SKM-1 (cell line): ENCODE data around the gene SLC7A1.

Experiments used
- DNase-seq: peaks from one replicate; lab custom pipeline; 2025; ENCODE audit not compliant: unreplicated experiment; lab: John Stamatoyannopoulos, UW

The SLC7A1 gene

DNA sequence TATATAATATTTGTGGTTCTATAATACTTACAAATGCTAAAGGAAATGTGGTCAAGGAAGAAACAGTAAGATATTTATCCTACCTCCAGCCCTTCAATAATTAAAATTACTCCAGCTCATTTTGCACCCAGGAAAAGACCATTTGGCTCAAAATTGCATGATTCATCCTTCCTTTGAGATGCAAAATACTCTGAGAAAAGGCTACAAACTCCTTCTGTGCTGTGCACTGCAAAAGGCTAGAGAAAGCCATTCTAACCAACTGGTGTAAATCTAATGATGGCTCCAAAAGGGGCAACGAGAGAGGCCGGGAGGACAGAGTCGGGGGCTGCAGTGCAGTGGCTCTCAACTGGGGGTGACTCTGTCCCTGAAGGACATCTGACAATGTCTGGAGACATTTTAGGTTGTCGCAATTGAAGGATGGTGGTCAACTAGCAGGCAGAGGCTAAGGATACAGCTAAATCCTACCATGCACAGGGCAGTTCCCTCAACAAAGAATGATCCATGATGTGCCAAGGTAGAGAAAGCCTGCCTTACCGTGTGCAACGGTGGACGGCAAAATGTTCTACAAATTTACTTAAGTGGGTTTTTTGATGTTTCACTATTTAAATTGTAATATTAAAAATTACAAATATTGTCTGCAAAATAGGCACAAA is 32.6 kb downstream of the SLC7A1 start:
- DNase-seq = no peak

DNA sequence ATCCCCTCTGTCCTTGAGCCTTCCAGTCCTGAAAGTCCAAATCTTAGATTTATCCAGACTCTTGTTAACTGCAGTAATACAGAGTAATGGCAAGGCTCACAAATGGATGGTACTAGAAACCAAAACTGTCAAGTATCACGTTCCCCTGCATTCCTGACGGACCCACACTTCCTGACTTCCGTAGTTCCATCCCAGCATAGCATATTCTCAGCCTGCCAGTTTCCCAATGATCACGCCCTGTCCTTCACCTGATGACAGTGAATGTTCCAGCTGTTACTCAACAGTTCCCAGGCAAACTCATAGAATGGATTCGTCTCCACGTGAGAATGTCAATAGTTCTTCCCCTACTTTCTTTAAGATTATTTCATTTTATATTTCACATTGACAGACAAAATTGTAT is 33.6 kb downstream of the SLC7A1 start:
- no peak for DNase-seq

DNA sequence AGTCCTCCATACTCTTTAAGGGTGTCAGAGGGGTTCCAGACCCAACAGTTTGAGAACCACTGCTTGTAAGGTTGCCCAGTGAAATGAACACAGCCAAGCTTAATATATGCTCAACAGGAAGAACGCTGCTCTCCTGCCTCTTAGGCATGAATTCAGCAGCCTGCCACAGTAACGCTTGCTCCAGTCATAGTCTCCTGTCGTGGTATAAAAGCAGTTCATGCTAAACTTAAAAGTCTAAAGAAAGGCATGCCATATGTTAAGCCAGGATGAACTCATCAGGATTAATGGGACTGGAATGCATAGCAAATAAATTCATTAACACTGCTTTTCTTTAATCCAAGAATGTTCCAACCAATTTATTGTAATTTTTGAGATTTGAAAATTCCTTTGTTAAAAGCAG is 38.7 kb downstream of the SLC7A1 start:
- no peak for DNase-seq

DNA sequence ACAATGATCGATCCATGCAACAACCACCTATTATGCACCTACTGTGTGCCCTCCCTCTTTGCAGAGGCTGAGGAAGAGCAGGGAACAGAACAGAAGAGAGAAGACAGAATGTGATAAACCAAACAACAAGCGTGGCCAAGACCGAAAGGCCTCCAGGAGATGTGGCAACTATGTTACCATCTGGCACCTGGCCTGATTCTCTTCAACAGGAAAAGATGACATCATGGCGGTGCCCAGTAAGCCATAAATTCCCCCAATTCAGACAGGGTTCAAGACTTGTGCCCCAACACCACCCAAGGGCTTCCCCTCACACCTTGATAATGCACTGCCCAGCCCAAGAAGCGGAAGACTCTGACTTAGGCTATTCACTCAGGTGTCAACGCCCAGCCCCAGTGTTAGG is 44.3 kb downstream of the SLC7A1 start:
- no peak for DNase-seq

DNA sequence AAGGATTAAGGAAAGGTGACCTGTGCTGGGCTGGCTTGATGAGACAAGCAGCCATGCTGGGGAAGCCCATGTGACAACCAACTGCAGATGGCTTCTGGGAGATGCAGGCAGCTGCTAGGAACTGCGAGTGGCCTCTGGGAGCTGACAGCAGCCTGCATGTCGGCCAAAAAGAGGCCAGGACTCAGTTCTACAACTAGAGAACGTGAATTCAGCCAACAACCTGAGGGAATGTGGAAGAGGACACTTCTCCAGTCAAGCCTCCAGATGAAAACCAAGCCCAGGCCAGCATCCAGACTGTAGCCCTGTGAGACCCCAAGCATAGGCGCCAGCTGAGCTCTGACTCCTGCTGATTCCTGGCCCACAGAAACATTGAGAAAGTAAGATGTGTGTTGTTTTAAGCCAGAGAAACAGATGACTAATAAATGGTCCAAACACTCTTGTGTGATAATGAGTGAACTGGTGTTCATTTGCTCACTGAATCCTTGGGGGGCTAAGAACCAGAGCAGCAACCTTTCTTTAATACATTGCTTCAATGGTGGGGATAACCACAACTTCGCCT is 45.0 kb downstream of the SLC7A1 start:
- DNase-seq = no peak

DNA sequence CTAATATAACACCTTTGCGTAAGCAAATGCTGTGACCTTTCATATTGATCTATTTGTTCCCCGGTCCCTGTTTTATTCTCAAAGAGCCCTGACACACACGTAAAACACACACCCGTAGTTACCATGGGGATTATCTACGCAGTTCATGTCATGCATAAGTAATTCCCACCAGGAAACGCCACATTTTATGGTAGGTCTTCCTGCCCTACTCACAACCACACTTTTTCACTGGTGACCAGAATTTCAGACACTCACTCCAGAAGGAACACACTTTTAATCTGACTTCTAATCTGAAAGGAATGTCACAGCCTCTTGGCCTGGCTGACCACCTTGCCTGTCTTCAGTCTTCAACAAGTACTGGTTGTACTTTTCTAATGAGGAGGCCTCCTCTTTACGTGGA is 46.8 kb downstream of the SLC7A1 start:
- DNase-seq = no peak

DNA sequence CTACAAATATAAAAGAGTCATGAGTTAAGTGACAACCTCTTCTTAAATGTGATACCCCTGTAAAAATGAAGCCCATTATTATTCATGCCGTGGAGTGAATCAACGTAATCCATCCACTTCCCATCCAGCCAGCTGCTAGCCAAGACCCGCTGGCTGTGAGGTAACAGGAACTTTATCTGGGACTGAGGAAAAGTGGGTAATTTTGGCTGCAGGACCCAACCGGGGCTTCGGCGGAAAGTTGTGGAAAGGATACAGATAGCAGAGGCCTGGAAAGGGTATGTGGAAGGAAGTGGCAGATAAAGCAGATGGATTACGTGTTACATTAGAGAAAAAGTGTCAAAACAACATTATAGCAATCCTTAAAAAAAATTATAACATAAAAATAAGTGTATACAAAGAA is 48.3 kb downstream of the SLC7A1 start:
- no peak for DNase-seq

DNA sequence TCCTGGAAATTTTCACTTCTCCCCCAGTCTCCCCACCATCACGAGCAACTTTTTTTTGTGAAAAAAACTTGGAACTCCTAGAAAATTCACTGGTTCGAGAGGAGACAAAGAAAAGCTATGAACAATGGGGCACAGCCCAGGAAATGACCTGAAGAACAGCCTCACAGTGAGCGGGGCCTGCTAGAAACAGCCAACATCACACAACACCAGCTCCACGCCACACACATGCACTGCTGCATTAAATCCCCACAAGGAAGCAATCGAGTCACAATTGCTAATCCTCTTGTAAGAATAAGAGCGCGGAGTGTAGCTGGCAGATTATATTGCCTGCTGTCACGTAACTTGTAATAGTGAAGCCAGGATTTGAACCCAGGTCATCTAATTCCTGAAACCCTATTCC is 48.8 kb downstream of the SLC7A1 start:
- no peak for DNase-seq

DNA sequence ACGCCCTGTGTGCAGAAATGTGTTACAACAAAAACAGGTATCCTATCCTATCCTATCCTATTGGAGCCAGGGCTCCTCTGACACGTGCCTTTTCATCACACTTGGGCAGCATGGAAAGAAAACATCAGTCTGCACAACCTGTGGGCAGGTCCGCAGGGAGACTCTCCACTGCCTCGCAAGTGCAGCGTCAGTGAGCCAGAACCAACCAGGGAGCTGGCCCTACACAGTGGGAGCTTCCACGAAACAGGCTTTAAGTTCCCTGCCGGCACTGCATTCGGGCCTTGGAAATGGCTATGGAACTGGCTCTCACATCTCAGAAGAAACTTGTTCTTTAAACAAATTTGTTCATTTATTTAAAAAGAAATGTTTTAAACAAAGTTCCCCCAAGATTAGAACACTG is 49.5 kb downstream of the SLC7A1 start:
- DNase-seq = no peak

DNA sequence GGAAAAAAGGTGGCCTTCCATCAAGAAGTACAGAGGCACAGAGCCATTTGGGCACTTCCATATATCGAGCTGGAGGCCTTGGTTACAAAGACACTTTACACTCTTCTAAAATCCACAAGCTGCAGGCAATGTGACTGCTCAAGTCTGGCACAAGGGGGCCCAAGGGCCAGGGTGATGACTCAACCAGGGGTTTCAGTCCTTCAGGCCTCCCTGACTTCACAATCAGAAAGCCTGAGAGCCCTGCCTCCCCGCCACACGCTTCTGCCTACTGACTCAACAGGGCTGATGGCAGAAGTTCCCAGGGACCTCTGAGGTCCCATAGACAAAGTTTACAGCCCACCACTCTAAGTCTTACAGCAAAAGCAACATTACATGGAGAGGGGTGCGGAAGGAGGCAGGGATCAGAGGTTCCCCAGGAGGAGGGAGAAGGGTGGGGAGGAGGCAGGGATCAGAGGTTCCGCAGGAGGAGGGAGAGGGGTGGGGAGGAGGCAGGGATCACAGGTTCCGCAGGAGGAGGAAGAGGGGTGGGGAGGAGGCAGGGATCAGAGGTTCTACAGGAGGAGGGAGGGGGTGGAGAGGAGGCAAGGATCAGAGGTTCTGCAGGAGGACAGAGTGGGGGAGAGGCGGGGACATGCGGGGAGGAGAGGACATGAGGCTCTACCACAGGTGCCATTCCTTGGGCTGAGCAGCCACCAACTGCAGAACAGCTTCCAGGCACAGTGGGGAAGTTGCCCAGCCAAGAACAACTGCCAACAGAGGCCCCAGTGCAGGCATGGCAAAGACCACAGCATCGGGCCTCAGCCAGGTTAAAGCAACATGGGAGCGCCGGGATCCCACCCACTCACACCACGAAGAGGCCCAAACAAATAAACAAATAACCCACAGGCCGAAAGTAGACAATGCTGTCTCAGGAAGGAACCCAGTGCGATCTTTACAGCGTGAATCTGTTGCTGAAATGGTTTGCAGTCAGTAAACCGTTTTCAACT is 52.0 kb downstream of the SLC7A1 start:
- DNase-seq = no peak

DNA sequence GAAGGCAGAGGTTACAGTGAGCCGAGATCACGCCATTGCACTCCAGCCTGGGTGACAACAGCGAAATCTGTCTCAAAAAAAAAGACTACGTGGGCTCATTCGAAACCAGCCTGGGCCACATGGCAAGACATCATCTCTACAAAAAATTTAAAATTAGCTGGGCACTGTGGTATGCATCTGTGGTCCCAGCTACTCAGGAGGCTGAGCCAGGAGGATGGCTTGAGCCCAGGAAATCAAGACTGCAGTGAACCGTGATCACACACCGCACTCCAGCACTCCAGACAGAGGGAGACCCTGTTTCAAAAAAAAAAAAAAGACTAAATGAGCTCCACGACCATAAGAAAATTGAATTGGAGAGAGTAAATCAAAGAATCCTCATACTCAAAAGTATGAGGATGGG is 53.1 kb downstream of the SLC7A1 start:
- DNase-seq = no peak

DNA sequence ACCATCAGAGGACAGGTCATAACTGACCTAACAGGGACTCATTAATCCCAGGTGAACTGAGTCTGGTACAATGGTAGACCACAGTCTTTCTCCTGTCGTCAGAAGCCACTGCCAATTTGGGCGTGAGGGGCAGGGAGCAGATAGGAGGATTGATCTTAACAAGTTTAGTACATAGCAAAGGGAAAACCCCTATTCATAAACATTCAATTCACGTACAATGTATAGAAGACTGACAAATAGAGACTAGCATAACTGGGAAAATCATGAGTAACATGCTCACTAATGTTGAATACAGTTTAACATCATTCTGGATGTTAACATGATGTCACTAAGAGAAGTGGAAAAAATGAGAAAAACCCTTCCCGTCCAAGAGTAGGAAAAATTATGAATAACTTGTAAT is 54.1 kb downstream of the SLC7A1 start:
- DNase-seq = no peak

DNA sequence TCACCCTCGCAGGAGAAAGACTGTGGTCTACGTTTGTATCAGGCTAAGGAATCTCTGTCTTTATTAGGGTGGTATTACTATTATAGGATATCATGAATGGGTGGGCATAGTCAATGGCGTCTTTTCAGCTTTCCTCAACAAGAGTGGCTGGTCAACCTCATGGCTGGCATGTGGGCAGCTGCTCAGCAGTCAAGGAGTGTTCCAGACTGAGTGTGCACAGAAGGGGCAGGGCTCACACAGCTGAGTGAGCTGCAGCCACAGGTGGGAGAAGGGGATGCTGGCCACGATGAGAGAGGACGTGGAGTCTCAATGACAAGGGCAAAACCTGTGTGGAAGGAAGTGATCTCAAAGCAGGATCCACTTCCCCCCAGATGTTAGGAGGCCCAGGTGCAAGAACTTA is 54.7 kb downstream of the SLC7A1 start:
- DNase-seq = no peak

DNA sequence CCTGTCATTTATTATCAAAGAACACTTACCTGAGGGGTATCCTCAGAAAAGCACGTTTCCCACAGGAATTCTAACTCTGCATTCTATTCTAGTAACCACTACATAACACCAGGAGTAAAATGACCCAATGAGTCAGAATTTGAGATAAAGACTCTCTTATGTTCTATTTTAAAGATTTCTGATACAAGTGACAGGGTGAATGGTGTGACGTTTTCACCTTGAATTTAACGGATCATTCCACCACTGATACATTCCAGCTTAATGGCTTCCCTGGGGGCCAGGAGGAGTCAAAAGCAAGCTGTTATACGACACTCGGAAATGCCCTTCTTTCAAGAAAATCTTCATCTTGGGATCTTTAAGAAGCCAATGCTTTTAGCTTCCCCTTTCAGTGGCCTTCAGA is 55.2 kb downstream of the SLC7A1 start:
- no peak for DNase-seq

DNA sequence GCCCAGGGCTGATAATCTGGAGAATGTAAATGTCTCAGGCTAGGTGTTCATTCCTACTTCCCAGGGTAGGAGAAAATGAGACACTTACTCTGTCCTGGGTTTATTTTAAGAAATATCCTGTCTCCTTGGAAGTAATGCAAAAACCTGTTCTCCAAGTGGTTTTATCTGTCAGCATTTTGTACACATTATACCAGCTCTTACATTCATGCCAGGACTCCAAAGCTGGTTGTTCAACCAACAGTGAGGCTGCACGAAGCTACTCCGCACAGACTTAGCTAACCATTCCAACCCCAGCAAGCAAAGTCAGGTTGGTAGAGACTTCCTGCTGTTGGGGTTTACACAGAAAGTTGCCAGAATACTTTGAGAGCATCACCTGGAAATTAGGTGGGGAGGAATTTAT is 55.6 kb downstream of the SLC7A1 start:
- no peak for DNase-seq

DNA sequence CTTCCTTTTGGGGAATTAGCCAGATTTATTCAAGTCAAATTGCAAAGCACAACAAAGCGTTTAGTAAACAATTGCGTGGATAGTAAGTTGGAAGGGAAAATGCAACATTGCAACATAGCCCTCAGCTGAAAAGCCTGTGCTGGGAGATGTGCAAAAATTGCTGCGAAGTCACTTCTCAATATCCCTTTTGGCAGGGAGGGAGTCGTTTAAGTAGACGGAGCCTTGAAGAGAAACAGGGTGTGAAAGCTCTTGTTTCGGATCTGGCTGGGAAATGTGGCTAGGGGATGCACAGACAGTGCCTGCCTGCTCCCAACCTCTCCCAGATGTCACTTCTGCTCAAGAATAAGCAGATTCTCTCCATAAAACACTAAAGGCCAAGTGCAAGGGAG is 56.8 kb downstream of the SLC7A1 start:
- DNase-seq = no peak

DNA sequence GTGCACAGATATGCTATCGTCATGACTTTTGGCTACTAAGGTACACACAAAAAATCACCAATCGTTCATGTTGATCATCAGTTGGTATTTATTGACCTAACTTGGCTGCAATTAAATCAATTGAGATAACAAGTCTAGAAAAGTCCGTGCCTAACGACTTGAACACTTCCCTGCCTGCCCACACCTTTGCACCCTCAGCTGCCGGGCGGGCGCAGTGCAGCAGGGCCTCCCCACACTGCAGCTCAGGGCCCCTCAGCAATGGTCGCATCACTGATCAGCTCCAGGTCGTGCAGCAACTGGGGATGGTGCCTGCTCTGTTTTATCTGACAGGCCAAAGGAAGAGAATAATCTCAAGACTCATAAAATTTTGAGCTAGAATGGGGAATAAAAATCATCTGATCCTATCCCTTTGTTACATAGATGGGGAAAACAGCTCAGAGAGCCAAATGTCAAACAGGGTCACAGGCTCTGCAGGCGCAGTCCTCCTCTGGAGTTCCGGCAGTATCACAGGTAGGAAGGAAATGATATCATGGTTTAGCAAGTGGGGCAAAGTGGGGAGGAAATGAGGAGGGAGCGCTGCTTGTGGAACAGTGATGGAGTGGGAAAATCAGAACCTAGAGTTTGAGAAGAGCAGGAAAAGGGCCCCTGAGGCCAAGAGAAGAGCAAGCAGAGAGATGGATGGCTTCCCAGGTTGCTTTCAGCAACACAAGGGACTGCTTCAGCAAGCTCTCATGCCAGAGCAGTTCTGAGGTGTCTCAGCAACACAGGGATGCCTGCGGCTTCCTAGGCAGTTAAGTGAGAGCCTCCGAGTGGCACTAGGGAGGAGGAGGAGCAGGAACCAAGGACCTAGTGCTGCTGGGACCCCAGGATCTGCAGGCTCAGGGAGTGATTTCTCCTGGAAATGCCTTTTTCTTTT is 57.5 kb downstream of the SLC7A1 start:
- no peak for DNase-seq

DNA sequence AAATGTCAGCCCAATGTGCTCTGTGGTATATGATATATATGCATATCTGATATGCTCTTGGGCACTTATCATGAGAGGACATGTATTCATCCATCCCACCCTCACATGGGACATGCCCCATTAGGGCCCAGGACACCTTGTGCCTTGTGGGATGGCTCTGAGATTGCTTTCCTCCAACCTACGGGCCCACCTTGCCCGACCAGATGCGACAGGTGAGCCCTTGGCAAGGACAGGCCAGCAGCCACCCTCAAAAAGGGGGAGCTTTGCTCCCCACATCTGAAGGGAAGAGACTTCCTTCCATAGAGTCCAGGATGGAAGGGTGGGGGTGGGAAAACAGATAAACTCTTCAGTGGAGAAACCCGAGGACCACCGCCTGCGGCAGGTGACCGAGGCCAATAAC is 58.6 kb downstream of the SLC7A1 start:
- DNase-seq = no peak

DNA sequence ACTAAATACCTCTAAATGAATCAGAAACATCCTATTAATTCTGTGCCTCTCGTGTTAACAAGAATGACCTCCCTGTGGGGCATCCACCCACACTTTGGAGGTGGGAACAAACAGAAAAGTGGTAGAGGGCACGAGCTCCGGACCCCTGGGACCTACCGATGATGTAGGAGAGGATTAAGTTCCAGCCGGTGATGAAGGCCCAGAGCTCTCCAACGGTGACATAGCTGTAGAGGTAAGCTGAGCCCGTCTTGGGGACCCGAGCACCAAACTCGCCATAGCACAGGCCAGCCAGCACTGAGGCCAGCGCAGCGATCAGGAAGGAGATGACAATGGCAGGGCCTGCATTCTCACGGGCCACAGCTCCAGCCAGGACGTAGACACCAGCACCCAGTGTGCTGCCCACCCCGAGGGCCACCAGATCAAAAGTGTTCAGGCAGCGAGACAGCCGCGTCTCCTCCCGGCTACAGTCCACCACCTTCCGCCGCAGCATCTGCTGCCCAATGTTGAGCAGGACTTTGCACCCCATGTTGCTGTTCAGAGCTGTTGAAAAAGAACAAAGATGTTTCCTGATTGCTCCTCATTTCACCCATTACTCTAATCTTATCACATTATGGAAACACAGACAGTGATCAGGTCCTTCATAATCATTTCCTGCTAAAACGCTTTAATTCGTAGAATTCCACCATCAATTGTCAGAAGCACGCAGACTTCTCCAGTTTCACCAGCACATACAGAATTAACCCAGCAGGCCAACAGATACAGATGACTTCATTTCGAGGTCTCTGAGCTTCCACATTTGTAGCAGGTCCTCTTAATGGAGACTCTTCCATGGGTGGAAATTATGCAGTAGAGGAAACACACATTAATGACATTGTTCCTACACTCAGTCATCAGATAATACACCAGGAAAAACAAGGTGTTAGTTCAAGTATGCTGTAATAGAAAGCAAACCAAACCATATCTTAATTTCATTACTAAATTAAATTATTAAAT is 59.5 kb downstream of the SLC7A1 start:
- no peak for DNase-seq

DNA sequence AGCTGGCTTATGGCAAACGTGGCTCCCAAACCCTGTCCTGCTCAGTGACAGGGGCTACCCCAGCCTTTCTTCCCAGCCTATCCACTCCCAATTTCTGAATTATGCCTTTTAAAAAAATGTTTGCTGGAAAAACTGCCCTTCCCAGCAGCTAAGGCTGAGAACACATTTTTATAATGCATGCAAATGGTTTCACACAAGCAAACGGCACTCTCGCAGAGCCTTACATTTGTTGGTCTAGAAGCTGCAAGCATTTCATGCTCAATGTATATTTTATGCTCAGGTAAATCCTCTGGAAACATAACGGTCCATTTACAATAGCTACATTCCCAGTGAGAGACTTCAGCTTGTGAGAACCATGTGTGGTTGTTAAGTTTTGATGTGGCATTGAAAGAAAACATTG is 61.4 kb downstream of the SLC7A1 start:
- no peak for DNase-seq
